Choroid plexus epithelial cell (primary cell): ENCODE measurements around the gene MAPKBP1.

ENCODE experiments used
- DNase-seq: peaks from one replicate; pipeline ENCODE4 v3.0.0-alpha.2; 2010; ENCODE audit warnings: low read depth
- H3K4me3 ChIP-seq: 2 replicates; pipeline ENCODE4 v1.5.1; 2011; ENCODE audit warnings: low read depth, mild to moderate bottlenecking, control low read depth, low read length, moderate library complexity
- TF ChIP-seq, protein P1 (sequence below): conservative IDR thresholded peaks from 2 replicates; pipeline ENCODE4 v1.5.1; 2011; ENCODE audit warnings: low read depth, mild to moderate bottlenecking, control low read depth, inconsistent platforms, low read length, moderate library complexity

The MAPKBP1 gene

DNA sequence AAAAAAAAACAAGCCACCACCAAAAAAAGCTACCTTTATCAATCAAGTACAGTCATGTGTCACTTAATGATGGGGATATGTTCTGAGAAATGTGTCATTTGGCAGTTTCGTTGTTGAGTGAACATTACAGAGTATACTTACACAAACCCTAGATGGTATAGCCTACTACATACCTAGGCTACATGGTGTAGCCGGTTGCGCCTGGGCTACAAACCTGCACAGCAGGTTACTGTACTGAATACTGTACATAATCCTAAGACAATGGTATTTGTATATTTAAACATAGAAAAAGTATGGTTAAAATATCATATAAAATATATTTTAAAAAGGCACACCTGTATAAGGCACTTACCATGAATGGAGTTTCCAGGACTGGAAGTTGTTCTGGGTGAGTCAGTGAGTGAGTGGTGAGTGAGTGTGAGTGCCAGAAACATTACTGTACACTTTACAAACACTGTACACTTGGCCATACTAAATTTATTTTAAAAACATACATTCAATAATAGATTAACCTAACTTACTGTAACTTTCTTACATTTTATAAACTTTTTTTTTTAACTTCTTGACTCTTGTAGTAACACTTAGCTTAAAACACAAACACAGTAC lies 27.7 kb downstream of the MAPKBP1 start:
- H3K4me3 ChIP-seq, result no peak overlapping the region
- TF ChIP-seq, protein P1, sequence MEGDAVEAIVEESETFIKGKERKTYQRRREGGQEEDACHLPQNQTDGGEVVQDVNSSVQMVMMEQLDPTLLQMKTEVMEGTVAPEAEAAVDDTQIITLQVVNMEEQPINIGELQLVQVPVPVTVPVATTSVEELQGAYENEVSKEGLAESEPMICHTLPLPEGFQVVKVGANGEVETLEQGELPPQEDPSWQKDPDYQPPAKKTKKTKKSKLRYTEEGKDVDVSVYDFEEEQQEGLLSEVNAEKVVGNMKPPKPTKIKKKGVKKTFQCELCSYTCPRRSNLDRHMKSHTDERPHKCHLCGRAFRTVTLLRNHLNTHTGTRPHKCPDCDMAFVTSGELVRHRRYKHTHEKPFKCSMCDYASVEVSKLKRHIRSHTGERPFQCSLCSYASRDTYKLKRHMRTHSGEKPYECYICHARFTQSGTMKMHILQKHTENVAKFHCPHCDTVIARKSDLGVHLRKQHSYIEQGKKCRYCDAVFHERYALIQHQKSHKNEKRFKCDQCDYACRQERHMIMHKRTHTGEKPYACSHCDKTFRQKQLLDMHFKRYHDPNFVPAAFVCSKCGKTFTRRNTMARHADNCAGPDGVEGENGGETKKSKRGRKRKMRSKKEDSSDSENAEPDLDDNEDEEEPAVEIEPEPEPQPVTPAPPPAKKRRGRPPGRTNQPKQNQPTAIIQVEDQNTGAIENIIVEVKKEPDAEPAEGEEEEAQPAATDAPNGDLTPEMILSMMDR, result no peak
- no peak for DNase-seq

DNA sequence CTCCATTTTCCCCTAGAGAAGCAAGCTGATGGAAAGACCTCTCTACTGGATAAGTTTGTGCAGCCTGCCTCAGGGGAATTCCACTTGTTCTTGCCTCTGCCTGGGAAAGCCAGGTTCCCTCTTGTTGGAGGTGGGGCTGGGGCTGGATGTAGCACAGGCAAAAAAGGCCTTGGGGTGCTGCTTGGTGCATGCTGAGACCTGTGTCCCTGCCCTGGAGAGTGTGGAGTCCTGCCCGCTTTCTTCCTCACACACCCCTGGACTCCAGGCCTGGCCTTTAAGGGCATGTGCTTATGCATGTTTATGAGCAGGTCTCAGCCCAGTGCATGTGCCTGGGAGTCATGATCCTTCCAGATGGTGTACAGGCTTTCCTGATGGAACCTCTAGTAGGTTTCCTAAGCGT lies 30.1 kb downstream of the MAPKBP1 start:
- TF ChIP-seq, protein P1, result no peak
- no peak overlapping the region for H3K4me3 ChIP-seq
- DNase-seq, result no peak

DNA sequence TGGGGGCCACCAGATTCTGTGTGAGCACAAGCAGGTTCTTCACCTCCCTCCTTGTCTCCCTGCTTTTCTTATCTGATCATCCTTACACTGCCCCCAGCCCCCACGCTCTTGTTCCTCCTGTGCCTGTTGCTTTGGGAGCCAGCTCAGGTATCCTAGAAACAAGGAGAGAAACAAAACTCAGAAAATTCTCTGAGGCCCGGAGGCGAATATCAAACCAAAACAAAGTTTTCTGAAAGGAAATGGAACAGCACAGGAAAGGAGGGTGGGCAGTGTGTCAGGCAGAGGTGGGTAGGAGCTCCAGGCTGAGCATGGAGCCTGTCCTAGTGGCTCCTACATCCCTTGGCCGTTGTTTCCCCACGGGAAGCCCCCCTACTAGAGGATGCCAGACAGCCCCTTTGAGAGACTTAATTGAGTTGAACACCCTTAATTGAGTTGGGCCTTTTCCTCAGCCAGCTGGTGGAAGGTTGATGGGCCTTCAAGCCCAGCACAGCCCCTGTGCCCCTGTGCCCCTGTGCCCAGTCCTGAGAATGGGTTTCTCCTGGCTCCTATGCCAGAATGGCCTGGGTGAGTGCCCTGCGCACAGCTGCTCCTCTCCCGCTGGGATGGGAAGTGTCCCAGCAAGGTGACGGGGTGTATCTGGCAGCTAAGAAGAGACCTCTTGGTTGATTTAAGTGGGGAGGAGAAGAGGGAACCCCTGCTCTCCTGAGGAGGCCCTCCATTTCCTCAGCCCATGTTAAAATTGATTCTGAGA lies 30.8 kb downstream of the MAPKBP1 start:
- DNase-seq, result no peak
- TF ChIP-seq, protein P1, result no peak
- no peak overlapping the region for H3K4me3 ChIP-seq

DNA sequence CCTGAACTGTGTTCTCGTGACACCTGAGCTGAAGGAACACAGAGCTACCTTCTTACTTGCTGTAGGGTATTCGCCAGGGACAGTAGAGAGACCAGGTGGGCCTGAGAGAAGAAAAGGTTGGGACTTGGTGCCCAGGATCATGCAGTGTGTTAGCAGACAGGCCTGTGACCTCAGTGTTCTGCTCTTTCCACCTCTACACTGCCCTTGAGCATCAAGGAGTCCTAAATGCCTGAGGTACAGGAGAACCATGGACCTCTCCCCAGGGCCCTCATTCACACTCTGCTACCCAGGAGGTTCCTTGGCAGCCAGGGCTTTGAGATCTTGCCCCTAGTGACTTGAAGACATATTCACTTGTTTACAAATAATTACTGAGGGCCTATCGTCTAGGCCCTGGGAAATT lies 31.4 kb downstream of the MAPKBP1 start:
- TF ChIP-seq, protein P1, result no peak
- no peak overlapping the region for H3K4me3 ChIP-seq
- no peak for DNase-seq

DNA sequence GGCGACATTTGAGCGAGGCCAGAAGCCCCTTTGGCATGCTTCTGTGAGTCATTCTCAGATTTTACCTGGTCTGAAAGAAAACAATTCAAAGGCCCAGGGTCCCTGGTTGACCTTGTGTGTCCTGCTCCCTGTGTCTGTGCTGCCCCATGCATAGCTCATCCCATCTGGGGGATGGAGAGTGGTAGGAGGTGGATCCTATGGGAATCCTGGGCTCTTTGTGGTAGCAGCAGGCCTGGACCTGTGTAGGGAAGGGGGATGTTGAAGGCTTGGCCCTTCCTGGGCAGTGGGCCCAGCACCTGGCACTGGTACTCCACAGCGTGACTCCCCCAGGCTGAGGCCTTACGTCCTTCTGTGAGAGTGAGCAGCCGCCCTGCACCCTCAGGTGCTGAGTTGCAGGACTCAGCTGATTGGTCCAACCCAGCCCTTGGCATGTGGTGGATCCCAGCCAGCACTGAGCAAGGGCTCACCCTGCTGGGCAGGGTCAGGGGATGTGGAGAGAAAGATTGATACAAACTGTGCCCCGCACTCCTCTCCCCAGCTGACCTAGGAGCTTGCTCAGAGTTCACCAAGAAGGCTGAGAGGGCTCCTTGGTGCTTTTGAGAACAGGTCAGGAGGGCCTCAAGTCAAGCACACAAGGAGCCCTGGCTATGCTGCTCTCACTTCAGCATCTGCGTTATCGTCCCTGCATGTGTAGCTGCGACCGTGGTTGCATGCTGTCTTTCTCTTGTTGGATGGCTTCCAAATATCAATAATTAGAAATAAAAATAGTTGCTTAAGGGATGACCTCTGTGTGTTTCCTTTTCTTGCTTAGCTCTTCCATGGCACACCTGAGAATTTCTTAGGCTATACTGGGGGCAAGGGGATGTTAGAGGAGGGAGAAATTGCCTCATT lies 32.3 kb downstream of the MAPKBP1 start:
- no peak overlapping the region for H3K4me3 ChIP-seq
- peak; percentile 34 for DNase-seq
- TF ChIP-seq, protein P1, result peak; percentile 7

DNA sequence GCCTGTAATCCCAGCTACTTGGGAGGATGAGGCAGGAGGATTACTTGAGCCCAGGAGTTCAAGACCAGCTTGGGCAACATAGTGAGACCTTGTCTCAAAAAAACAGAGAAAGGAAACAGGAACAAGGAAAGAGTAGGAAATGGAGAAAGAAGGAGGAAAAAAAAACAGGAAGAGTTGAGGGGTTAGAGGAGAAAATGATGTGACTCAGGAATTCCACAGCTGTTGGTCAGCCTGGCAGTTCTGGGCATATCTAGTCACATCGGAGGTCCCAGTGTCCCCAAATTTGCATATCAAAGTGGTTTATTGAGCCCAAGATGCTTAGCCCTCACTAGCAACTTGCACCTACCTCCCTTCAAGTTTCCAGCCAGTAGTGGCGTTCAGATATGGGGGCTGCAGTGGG lies 34.8 kb downstream of the MAPKBP1 start:
- H3K4me3 ChIP-seq, result no peak overlapping the region
- no peak for DNase-seq
- TF ChIP-seq, protein P1, result no peak
